NOMO-1 treated with DMSO at 0.1 percent for 48 hours (cell line): ENCODE measurements around the gene ZNF367.
A peak's percentile ranks its signal among the peaks of the same experiment; 100 is the strongest.

Experiments
- DNase-seq: peaks from one replicate; lab custom pipeline; 2025; ENCODE audit not compliant: unreplicated experiment; lab: John Stamatoyannopoulos, UW

ZNF367 gene

DNA sequence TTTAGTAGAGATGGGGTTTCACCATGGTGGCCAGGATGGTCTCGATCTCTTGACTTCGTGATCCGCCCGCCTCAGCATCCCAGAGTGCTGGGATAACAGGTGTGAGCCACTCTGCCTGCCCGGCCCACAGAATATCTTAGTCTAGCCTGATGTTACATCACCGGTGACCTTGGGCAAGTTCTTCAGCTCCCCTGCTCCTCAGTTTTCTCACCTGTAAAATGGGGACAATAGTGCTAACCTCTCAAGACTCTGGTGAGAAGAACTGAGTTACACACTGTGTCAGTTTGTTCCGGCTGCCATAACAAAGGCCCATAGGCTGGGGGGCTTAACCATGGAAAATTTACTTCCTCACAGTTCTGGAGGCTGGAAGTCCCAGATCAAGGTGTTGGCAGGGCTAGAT, 19.3 kb upstream of the ZNF367 start:
- no peak for DNase-seq

DNA sequence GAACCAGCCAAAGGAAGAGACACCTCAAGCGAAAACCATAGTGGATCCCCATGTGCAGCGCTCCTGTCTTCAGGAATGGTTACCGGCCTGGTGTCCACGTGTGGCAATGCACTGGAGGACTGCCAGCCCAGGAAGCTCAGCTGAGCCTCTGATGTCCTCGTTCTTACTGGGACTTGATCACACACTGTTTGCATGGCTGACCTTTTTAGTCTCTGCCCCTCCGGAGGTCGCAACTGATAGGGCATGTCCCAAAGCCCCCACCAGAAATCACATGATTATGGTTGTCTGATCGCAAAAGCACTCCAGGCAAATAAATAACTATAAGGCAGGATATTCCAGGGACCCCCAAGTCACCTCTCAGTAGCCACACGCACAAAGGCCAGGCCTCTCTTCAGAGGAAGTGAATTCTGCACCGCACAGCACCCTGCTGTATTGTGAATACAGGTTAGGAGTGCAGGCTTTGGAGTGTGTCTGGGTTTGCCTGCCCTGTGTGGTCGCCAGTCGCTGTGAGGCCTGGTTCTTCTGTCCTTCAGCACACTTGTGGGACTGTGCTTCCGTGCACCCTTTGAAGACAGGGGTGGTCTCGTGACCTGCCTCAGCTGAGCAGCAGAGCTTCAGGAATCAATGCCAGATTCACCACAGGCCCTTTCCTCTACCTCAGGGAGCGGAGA, 18.4 kb upstream of the ZNF367 start:
- no peak for DNase-seq

DNA sequence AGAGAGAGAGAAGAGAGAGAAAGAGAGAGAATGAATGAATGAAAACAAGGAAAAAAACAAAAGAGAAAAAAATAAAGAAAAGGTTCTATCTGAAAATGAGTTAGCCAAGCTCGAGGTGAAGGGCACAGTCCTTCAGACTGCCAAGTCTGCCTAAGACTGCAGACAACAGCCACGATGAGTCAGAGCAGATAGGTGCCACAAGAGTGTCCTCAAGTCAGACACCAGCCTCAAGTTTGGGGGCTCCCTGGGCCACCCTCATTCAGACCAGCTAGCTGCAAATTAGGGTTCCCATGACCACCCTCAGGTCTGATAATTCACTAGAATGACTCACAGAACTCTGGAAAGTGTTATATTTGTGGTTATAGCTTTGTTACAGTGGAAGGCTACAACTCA, 17.9 kb upstream of the ZNF367 start:
- no peak for DNase-seq

DNA sequence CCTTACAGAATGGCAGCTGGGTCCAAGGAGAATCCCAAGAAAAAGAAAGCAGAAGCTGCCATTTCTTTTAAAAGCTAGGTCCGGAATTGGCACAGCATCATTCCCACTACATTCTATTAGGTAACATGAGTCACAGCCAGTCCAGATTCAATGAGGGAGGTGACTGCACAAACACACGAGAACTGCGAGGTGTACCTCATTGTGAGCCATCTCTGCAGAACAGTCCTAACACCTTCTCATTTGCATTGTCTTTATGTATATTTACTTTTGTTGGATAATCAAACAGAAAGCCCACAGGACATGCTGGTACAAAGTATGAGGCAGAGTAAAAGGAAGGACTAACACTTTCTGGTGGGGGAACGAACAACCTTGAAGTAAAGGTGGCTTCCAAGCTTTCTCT, 17.2 kb upstream of the ZNF367 start:
- no peak for DNase-seq

DNA sequence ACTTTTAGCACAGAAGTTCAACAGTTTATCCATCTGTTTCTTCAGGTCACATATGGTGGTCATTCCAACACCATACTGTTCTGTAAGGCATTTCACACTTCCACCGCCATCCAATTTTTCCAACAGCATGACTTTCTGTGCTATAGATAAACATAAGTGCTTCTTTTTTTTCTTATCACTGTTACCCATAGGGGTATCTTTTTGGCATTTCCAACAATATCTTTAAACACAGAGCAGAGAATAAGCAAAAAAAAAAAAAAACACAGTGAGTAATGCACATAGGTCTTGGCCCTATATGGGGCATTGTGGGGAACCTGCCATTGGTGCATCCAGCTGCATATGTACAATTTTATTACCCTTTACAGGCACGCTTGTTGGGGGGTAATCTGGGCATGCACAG, 12.2 kb upstream of the ZNF367 start:
- DNase-seq = no peak

DNA sequence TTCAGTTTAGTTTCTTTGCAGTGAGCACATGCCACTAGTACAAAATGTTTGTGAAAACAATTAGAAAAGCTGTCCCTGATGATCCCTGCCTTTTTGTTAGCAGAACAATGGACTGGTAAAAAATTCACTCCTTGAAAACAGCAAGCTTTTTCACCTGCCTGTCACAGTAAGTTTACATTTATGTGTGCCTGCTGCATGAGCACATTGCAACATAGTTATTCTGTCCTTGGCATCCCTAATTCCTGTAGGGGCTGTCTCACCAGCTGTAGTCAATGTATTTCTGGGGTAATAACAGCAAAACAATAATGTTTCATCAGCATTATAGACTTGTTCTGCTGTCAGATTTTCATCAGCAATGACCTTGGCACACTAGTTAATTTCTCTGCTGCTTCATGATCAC, 11.6 kb upstream of the ZNF367 start:
- no peak for DNase-seq

DNA sequence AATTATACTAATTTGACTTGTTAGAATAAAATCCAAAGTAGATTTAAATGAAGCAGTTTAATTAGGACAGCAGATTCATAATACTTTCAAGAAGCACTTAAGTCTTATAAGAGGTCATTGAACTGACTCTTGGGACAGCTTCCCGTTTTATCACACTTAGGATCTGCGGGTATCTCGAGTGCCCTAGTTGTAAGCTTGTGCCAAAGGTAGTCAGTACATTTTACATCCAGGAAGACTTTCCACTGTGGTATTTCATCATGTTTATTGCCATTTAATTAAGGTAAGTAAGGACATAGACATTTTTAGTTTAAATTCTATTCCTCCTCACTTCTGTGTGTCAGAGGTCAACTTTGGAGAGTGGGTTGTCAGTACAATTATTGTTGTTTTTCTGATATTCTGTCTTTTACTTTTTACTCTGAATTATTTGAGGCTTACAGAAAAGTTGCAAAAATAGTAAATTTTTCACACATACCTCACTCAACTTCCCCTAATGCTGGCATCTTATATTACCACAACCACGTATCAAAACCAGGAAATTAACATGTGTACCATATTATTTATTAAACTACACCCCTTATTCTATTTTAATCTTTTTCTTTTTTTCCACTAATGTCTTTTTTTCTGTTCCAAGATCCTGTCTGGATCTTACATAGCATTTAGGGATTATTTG, 7.5 kb upstream of the ZNF367 start:
- DNase-seq = no peak

DNA sequence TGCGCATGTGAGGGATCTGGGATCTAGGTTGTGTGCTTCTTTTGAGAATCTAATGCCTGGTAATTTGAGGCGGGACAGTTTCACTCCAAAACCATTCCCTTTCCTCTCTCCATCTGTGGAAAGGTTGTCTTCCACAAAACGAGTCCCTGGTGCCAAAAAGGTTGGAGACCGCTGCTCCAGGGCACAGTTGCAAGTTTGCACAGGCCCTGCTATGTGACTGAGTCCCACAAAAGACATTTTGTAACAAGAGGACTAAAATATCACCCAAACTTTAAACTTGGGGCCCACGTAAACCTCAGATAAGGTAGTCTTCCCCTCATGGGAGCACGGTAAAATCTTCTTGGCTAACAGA, 5.8 kb upstream of the ZNF367 start:
- DNase-seq = no peak

DNA sequence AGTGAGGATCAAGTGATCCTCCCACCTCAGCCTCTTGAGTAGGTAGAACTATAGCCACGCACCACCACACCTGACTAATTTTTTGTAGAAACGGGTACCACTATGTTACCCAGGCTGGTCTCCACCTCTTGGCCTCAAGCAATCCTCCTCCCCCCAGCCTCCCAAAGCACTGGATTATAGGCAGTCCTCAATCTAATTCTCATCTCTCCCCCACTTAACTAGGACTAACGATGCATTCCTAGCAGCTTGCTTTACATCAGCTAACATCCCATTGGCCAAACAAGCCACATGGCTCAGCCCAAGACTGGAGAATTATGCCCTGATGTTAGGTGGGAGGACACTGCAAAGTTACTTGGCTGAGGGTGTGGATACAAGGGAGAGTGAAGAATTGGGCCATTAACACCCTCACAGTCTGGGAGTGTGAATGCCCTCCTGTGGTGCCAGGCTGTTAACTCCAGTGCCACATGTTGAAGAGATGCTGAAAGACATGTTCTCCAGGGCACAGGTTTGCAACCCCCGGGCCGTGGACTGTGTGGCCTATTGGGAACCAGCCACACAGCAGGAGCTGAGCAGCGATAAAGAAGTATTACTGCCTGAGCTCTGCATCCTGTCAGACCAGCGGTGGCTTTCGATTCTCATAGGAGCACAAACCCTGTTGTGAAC, 5.3 kb upstream of the ZNF367 start:
- no peak for DNase-seq

DNA sequence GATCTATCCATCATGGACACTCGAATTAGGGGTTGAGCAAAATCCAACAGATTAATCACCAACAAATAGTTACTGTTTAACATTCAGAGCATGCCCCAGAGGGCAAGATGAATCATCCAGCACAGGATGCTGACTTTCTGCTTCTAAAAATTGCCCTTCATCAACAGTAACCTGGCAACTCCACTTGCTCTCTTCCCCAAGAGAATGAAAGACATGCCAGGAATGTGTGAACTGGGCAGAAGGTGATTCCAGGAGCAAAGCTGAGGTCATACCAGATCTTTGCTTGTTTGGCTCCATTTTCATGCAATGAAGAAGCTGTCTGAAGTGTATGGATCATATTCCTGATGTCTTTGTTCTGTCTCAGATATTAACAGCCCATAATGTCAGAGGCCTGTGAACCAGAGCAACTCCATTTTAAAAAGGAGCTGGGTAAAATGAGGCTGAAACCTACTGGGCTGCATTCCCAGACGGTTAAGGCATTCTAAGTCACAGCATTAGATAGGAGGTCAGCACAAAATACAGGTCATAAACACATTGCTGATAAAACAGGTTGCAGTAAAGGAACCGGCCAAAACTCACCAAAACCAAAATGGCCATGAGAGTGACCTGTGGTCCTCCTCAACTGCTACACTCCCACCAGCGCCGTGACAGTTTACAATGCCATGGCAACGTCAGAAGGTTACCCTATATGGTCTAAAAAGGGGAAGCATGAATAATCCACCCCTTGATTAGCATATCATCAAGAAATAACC, 2.5 kb upstream of the ZNF367 start:
- DNase-seq = peak; percentile 72

DNA sequence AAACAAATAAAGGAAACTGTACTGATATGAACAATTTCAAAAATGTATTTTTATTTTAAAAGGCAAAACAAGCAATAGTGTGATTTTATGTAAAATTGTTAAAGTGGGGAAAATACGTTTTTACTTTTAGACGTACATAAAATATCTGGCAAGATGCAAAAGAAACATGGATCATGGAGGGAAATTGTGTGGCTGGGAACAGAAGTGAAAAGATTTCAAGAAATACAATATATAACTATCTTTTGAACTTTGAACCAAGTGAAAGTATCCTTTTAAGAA, 1.5 kb upstream of the ZNF367 start:
- no peak for DNase-seq

DNA sequence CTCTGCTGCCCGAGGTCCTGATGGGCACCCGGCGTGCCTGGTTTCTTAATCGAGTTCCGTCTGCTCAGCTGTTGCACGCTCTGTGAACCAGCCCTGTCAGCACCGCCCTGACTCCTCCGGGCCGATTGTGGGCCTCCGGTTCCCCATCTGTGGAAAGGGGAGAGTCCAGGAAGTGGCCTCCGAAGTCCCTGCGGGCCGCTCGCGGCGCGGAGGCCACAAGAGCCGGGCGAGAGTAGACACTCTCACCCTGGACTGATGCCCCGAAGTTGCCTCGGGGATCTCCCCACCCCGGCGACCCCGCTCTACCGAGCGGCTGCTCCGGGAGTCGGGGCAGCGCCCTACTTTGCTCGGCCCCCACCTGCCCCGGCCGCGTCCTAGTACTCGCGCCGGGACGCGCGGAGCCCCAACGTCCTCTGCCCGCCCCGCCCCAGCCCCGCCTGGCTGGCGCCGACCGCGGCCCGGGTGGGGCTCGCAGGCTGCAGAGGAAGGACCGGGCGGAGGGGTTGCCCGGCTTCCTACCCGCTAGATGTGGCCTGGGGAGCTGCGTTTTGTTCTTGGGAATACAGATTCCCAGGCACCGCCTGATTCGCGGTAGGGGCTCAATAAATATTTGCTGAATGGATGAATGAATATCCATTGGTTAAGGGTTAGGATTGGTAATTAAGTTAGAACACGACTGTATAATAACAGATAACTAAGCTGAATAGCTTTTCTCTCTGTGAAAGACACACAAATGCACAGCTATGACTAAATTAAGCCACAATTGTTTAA, 935 bp upstream of the ZNF367 start:
- DNase-seq = peak; percentile 73

DNA sequence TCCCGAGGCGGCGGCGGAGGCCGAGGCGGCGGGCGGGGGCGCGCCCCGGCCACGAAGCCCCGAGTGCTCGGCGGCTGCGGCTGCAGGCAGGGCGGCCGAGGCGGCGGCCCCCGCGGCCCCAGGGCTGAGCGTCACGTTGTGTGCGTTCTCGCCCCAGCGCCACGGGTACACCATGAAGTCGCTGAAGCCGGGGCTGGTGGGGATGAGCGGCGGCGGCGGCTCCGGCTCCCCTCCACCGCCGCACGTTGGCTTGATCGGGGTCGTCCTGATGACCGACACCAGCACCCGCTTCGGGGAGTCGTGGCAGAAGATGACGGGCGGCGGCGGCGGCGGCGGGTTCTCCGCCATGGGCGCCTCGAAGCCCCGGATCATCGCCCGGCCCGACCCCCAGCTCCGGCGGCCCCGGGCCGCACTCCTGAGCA, 498 bp downstream of the ZNF367 start:
- no peak for DNase-seq

DNA sequence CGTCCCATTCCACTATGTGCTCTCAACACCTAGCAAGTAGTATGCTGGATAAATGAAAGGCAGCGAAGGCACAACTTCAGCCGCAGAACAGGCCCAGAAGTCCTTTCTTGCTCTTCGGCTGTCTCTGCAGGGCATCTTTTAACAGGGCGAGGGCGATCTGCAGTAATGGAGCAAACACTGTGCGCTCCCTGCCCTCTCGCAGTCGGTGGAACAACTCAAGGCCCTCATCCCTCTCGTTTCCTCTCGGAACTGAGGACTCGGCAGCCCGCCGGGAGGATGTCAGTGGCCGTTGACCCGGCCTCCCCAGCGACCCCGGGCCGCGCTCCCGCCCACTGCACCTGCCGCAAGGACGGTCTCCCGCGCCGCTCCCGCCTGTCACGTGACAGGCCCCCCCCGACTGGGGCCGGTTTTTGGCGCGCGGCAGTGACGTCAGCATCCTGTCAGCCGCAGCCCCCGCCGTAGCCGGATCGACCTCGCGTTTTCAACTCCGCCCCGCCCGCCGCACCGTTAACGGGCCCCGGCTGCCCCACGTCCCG, 1.1 kb downstream of the ZNF367 start:
- DNase-seq = peak; percentile 66

DNA sequence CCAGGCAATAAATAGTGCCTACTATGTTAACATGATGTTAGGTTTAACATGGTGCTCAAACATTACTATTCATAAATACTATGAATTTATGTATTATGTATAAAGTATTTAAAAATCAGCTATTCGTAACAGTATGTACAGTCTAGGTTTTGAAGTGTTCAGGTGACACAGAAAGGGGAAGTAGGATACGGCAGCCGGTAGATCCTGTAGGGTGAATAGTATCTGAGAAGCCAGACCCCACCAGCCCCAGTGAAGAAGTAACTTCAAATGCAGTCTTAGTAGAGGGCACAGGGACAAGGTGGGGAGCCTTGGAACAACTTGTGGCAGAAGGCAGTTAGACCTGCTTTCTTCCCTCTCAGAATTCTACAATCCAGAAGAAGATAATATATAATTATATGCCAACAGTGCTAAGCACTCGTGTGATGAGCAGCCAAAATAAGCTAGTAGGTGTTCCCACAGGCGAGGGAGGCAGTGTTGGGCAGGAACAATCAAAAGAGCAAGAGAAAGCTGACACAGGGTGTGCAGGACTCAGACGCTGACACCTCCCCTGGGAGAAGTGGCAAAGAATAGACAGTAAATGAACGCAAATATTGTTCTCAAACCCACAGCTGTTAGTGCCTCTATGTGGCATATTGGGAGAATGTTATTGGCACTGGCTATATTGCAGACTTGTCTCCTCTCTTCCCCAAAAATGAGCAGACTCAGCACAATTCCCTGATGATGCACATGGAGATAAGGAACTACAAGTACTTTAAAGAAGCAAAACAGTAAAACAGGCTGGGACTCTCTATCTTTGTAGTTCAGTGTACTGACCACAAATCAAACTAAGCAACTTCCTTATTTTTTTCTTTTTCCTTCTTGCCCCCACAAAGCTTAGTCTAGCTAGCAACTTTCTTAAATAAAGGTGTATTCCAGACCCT, 4.6 kb downstream of the ZNF367 start:
- DNase-seq = peak; percentile 73

DNA sequence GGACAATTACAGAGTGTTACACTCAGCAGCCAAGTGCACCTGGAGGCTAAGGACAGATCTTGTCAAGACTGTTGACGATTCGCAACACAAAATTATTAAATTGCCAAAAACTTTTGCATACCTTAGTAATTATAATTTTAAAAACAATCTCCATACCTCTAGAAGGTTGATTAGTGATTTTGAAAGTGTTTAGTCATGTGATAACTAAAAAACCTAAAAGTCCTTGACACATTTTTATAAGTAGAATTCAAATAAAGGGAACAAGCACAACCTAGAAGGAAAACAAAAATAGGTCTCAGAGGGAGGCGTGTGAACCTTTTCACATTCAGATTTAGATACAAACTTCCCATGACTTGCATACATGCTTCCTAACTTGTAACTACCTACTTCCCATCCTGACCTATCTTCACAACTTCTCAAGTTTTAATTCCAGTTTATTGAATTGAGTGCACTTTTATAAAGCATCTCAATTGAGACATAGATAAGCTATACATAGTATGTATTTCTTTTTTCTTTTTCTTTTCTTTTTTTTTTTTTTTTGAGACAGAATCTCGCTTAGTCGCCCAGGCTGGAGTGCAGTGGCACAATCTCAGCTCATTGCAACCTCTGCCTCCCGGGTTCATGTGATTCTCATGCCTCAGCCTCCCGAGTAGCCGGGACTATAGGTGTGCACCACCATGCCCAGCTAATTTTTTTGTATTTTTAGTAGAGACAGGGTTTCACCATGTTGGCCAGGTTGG, 5.8 kb downstream of the ZNF367 start:
- no peak for DNase-seq

DNA sequence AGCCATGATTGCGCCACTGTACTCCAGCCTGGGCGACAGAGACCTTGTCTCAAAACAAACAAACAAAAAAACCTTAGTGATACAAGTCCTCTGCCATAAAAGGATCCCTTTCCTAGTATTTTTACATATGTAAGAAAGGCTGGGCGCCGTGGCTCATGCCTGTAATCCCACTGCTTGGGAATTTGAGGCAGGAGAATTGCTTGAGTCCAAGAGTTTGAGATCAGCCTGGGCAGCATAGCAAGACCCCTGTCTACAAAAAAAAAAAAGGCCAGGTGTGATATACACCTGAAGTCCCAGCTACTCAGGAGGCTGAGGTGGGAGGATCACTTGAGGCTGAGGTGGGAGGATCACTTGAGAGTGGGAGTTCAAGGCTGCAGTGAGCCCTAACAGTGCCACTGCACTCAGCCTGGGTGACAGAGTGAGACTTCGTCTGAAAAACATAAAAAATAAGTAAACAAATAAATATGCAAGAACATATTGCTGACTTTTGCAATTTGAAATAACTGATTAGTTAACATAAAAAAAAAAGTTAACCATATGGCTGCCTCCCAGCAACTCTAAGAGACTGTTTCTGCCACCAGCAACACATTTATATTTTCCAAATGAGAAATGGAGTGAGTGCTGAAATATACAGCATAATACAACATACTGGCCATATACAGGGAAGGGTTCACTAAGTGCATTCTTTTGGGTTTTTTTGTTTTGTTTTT, 6.9 kb downstream of the ZNF367 start:
- no peak for DNase-seq

DNA sequence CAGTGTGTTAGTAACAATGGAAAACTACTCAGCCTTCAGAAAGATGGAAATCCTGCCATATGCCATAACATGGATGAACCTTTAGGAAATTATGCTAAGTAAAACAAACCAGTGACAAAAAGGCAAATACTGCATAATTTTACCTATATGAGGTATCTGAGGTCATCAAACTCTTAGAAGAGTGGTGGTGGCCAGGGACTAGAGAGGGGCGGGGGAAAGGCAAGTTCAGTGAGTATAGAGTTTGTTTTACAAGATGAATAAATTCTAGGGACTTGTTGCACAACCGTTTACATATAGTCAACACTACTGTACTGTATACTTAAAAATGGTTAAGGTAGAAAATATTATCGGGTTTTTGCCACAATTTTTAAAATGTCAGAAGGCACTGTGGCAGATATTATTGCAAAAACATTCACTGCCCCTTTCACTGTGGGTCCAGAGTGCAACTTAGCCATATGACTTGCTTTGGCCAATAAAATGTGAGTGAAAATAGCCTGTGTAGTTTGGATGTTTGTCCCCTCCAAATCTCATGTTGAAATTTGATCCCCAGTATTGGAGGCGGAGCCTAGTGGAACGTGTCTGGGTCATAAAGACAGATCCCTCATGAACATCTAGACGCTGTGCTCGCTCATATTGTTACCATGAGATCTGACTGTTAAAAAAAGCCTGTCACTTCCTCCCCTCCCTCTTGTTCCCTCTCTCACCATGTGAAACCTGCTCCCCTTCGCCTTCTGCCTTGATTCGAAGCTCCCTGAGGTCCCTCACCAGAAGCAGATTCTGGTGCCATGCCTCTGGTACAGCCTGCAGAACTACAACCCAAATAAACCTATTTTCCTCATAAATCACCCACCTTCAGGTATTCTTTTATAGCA, 9.5 kb downstream of the ZNF367 start:
- no peak for DNase-seq
